Measurements from ENCODE around the gene CDKAL1.

The CDKAL1 gene

DNA sequence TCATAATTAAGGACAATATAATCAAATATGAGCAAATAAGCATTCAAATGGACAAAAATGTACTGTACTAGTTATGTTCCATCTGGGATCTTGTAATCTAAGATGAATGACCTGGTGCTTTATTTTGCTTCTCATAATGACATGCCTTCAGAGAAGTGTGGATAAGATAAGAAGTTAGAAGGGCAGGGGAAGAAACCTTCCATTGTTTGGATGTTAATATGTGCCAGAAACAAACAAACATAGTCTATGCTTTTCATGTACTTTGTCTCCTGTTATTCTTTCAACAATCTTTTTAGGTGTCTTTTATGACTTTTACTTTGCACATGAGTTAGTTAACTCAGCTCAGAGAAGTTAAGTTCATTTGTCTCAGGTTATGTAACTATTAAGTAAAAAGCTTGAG, 547.8 kb downstream of the CDKAL1 start:
- DNase-seq (ENCODE audit: extremely low read depth, insufficient read length): no peak
- no peak overlapping the region for H3K4me3 ChIP-seq (replicated peaks; ENCODE audit: low read depth, low read length)
- TF ChIP-seq, protein P1, sequence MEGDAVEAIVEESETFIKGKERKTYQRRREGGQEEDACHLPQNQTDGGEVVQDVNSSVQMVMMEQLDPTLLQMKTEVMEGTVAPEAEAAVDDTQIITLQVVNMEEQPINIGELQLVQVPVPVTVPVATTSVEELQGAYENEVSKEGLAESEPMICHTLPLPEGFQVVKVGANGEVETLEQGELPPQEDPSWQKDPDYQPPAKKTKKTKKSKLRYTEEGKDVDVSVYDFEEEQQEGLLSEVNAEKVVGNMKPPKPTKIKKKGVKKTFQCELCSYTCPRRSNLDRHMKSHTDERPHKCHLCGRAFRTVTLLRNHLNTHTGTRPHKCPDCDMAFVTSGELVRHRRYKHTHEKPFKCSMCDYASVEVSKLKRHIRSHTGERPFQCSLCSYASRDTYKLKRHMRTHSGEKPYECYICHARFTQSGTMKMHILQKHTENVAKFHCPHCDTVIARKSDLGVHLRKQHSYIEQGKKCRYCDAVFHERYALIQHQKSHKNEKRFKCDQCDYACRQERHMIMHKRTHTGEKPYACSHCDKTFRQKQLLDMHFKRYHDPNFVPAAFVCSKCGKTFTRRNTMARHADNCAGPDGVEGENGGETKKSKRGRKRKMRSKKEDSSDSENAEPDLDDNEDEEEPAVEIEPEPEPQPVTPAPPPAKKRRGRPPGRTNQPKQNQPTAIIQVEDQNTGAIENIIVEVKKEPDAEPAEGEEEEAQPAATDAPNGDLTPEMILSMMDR (IDR thresholded peaks at IDR 0.05; ENCODE audit: insufficient read depth, low read length, poor library complexity, severe bottlenecking): no peak
- no peaks in the 10 kb centered on the region for H3K27me3 ChIP-seq (replicated peaks; ENCODE audit: control insufficient read depth, insufficient read depth, low read length)
- no peaks in the 10 kb centered on the region for H3K36me3 ChIP-seq (ENCODE audit: control insufficient read depth, insufficient read depth, low read length)

DNA sequence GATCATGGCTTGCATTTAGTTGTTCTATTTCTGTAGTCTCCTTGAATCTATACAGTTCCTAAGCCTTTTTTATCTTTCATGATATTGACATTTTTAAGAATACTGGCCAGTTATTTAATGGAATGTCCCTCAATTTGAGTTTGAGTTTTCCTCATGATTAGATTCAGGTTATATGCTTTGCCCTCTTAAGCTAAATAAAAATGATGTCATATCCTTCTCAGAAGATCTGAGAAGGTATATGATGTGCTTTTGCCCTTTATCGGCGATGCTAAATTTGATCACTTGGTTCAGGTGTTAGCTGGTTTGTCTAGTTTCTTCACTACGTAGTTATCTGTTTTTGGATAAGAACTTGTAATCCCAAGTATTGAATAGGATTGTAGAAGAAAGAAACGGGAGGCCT, 549.5 kb downstream of the CDKAL1 start:
- TF ChIP-seq, protein P1 (IDR thresholded peaks at IDR 0.05; ENCODE audit: insufficient read depth, low read length, poor library complexity, severe bottlenecking): no peak
- DNase-seq (ENCODE audit: extremely low read depth, insufficient read length): no peak
- Histone ChIP-seq H3K4me3 (replicated peaks; ENCODE audit: low read depth, low read length) (no peak overlapping the region), H3K27me3 (replicated peaks; ENCODE audit: control insufficient read depth, insufficient read depth, low read length) (no peaks in the 10 kb centered on the region), H3K36me3 (ENCODE audit: control insufficient read depth, insufficient read depth, low read length) (no peaks in the 10 kb centered on the region)

DNA sequence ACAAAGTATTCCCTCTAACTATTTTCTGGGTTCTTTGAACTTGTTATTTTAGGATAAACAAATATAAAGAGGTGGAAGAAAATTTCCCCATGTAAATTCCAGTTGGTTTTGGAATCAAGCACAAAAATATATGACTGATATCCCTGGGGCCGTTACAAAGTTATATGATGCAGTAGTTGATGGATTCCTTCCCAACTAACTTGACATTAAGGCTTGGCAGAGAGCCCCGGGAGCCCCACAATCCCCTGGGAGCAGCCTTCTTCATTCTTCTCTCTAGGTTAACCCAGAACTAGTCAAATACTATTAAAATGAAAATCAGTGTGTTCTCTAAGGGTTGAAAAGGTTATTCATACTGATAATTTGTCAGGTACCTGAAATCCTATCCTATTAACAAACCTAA, 550.4 kb downstream of the CDKAL1 start:
- Histone ChIP-seq H3K27me3 (replicated peaks; ENCODE audit: control insufficient read depth, insufficient read depth, low read length) (no peaks in the 10 kb centered on the region), H3K4me3 (replicated peaks; ENCODE audit: low read depth, low read length) (no peak overlapping the region), H3K36me3 (ENCODE audit: control insufficient read depth, insufficient read depth, low read length) (no peaks in the 10 kb centered on the region)
- no peak for DNase-seq (ENCODE audit: extremely low read depth, insufficient read length)
- TF ChIP-seq, protein P1 (IDR thresholded peaks at IDR 0.05; ENCODE audit: insufficient read depth, low read length, poor library complexity, severe bottlenecking): no peak

DNA sequence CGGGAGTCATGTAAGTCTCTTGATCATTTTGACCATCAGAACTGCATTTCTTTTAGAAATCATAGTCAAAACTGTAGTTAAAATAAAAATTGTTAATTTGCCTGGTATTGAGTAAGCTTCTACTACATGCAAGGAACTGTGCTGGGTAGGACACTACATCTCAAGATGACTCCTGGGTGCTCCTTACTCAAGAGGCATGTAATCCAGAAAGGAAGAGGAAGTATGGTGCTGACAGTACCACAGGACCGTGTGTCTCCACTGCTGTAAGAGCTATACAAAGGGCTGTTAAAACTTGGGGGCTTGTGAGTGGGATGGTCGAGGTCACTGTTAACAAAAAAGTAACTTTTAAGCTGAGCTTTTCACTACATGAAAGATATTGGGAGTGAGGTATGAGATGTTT, 551.0 kb downstream of the CDKAL1 start:
- DNase-seq (ENCODE audit: extremely low read depth, insufficient read length): no peak
- TF ChIP-seq, protein P1 (IDR thresholded peaks at IDR 0.05; ENCODE audit: insufficient read depth, low read length, poor library complexity, severe bottlenecking): no peak
- no peak overlapping the region for H3K4me3 ChIP-seq (replicated peaks; ENCODE audit: low read depth, low read length)
- no peaks in the 10 kb centered on the region for H3K36me3 ChIP-seq (ENCODE audit: control insufficient read depth, insufficient read depth, low read length)
- H3K27me3 ChIP-seq (replicated peaks; ENCODE audit: control insufficient read depth, insufficient read depth, low read length): no peaks in the 10 kb centered on the region

DNA sequence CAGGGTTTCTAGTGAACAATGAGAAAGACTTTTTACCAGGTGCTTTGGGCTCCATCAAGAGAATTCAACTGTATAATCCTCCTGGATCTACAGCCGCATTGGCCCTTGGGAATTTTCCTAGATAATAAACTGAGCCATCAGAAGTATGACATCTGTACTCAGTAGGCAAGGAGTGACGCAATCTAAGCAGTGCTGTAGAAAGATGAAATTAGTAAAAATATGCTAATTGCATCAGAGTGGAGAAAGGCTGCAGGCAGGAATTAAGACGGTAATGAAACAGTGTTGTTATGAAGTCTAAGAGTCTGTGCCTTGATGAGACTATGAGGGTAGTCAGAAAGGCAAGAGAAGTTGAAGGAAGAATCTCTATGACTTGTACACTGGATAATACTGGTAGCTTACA, 551.4 kb downstream of the CDKAL1 start:
- H3K36me3 ChIP-seq (ENCODE audit: control insufficient read depth, insufficient read depth, low read length): no peaks in the 10 kb centered on the region
- no peak for DNase-seq (ENCODE audit: extremely low read depth, insufficient read length)
- TF ChIP-seq, protein P1 (IDR thresholded peaks at IDR 0.05; ENCODE audit: insufficient read depth, low read length, poor library complexity, severe bottlenecking): no peak
- H3K27me3 ChIP-seq (replicated peaks; ENCODE audit: control insufficient read depth, insufficient read depth, low read length): no peaks in the 10 kb centered on the region
- no peak overlapping the region for H3K4me3 ChIP-seq (replicated peaks; ENCODE audit: low read depth, low read length)

DNA sequence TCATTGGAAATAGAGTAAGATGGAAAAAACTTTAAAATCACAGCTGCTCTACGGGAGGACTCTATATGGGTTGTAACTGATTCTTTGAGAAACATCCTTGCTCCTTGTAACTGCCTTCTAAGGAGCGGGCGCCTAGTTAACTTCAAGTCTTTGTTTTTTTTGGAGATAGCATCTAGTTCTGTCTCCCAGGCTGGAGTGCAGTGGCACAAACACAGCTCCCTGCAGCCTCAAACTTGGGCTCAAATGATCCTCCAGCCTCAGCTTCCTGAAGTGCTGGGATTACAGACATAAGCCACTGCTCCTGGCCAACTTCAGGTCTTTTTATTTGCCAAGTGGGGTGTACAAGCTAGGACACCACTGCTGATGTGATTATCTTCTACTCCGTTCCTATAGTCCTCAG, 552.9 kb downstream of the CDKAL1 start:
- TF ChIP-seq, protein P1 (IDR thresholded peaks at IDR 0.05; ENCODE audit: insufficient read depth, low read length, poor library complexity, severe bottlenecking): no peak
- Histone ChIP-seq H3K27me3 (replicated peaks; ENCODE audit: control insufficient read depth, insufficient read depth, low read length) (no peaks in the 10 kb centered on the region), H3K36me3 (ENCODE audit: control insufficient read depth, insufficient read depth, low read length) (no peaks in the 10 kb centered on the region), H3K4me3 (replicated peaks; ENCODE audit: low read depth, low read length) (no peak overlapping the region)
- DNase-seq (ENCODE audit: extremely low read depth, insufficient read length): no peak
